ENCODE data around the gene MYO15B.

MYO15B gene

DNA sequence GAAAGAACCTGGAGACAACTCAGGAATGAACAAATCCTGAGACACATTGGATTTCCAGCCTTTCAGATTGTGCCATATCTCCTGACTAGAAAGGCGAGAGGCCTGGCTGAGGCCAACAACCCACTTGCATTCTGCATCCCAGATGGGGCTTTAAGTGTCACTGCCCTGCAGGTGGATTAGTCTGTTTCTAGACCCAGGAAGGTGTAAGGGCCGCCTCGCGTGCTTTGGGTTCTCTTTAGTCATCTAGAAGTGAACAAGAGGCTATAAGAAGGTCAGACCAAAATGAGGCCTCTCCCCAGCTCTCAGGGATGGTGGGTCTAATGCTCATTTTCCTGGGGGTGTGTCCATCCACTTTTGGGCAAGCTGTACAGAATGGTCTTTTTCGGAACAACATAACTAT is 84.4 kb downstream of the MYO15B start:
- DNase-seq = no peak

DNA sequence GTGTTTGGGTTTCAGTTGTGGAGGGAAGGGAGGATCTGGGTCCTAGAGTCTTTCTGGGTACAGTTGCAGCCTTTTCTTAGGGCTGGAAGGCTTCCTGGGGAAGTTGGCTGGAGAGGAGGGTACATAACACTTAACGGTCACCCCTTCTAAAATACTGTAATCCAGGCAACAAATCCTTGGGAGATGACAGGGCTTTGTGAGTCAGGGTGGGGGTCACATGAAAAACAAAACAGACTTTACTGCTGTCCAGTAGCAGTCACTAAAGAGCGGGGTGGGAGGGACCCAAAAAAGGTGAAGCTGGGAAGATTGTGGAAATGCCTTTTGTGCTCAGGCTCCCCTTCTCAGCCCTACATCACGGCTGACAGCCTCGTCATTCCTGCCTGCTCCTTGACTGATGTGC is 85.9 kb downstream of the MYO15B start:
- DNase-seq = no peak
